CD4-positive, CD25-positive, alpha-beta regulatory T cell (primary cell): ENCODE results near the gene RFX3. TPM values are rescaled to one million over a fixed set of nuclear protein-coding genes. Genes with fewer than 3 reads are reported as not detected.
A peak's percentile ranks its signal among the peaks of the same experiment; 100 is the strongest.

Experiments used
- ATAC-seq, 2 donors: fragments of 150-1000 bp; cut with Tn5 transposase; one replicate each; pipeline ENCODE4 v1.10.0; 2021; ENCODE audit warnings: low read depth in 2 of 2, moderate number of reproducible peaks in 2 of 2, moderate library complexity in 1 of 2
- DNase-seq, 3 donors: peaks; one replicate each; pipeline versions ENCODE4 v3.0.0 to v3.0.0-alpha.2; 2012 to 2022; ENCODE audit warnings: mixed read lengths in 1 of 3
- H3K27ac ChIP-seq: one replicate; pipeline ENCODE4 v1.7.0; 2013; ENCODE audit warnings: mild to moderate bottlenecking, low read length; ENCODE audit not compliant: insufficient read depth, poor library complexity, severe bottlenecking
- H3K27me3 ChIP-seq: one replicate; pipeline ENCODE4 v1.7.0; 2013; ENCODE audit warnings: low read length; ENCODE audit not compliant: control insufficient read depth, insufficient read depth
- H3K36me3 ChIP-seq: one replicate; pipeline ENCODE4 v1.7.0; 2013; ENCODE audit warnings: mild to moderate bottlenecking, low read length, moderate library complexity; ENCODE audit not compliant: control insufficient read depth, insufficient read depth
- H3K4me1 ChIP-seq: 2 replicates; pipeline ENCODE4 v1.7.0; 2013; ENCODE audit warnings: mild to moderate bottlenecking, low read length; ENCODE audit not compliant: insufficient read depth, control insufficient read depth, poor library complexity, severe bottlenecking
- H3K4me3 ChIP-seq: one replicate; pipeline ENCODE4 v1.7.0; 2013; ENCODE audit warnings: low read depth, mild to moderate bottlenecking, low read length, moderate library complexity
- H3K9me3 ChIP-seq, 2 experiments: 1 replicate in 1 of 2; 2 replicates in 1 of 2; pipeline ENCODE4 v1.7.0; 2013; ENCODE audit warnings: low read length in 2 of 2, mild to moderate bottlenecking in 1 of 2, moderate library complexity in 1 of 2; ENCODE audit not compliant: control insufficient read depth in 2 of 2
- H3K27ac Mint-ChIP-seq, 3 donors: one replicate each; pipeline ENCODE4 v1.8.0; 2020 to 2022; ENCODE audit warnings: mild to moderate bottlenecking in 3 of 3, mixed read lengths in 3 of 3, moderate library complexity in 2 of 3
- H3K27me3 Mint-ChIP-seq: one replicate; pipeline ENCODE4 v1.8.0; 2022; ENCODE audit warnings: mild to moderate bottlenecking, mixed read lengths
- H3K36me3 Mint-ChIP-seq: one replicate; pipeline ENCODE4 v1.8.0; 2020; ENCODE audit warnings: mixed read lengths
- H3K4me1 Mint-ChIP-seq, 4 donors: one replicate each; pipeline ENCODE4 v1.8.0; 2020 to 2022; ENCODE audit warnings: mixed read lengths in 4 of 4, mild to moderate bottlenecking in 1 of 4
- H3K4me3 Mint-ChIP-seq, 4 donors: one replicate each; pipeline ENCODE4 v1.8.0; 2020 to 2022; ENCODE audit warnings: mild to moderate bottlenecking in 4 of 4, mixed read lengths in 4 of 4, moderate library complexity in 3 of 4
- H3K9me3 Mint-ChIP-seq, 7 donors: one replicate each; pipeline ENCODE4 v1.8.0; 2020 to 2022; ENCODE audit warnings: mixed read lengths in 7 of 7, mild to moderate bottlenecking in 3 of 7, moderate library complexity in 2 of 7
- polyA plus RNA-seq, 4 donors: library from polyadenylated mRNA; unstranded; fragments of 300-500 nt; fragmentation: Illumina TruSeq; gene quantifications; one replicate each; pipeline ENCODE4 v1.2.3, GENCODE V29; 2021
- total RNA-seq: library from RNA; stranded (reverse); gene quantifications from one replicate; pipeline ENCODE4 v1.2.3, GENCODE V29; 2022

The RFX3 gene
- total and polyA plus RNA-seq, 5 donors from 2014 or later, result 6.7 to 40.4 (median 7.6) TPM

- Histone ChIP-seq H3K27ac (no peak overlapping the region), H3K4me1 (peaks cover 25% of the 10 kb centered on the region), H3K4me3 (peak overlapping the region; percentile 11), H3K9me3 (no peaks in the 10 kb centered on the region), H3K36me3 (no peaks in the 10 kb centered on the region), H3K27me3 (no peaks in the 10 kb centered on the region)
- Mint-ChIP-seq H3K4me1 (peaks cover 30 to 64% (median 46%) of the 10 kb centered on the region in 4 donors), H3K4me3 (peak overlapping the region in 1 of 4 donors; percentile 17), H3K9me3 (peaks cover 0 to 4% (median 0%) of the 10 kb centered on the region in 7 donors), H3K36me3 (no peaks in the 10 kb centered on the region), H3K27me3 (peaks cover 13% of the 10 kb centered on the region), H3K27ac (no peak overlapping the region)
- DNase-seq (peak in 1 of 3 donors; percentile 24), ATAC-seq (no peak)
Measured at GRCh38 chr9:3521966-3522365, 3.8 kb downstream of the RFX3 start.

GRCh38 chr9:3520564-3520963, 5.2 kb downstream of the RFX3 start:
- ATAC-seq, result no peak

GRCh38 chr9:3517377-3518048, 8.3 kb downstream of the RFX3 start:
- H3K36me3 ChIP-seq, result no peaks in the 10 kb centered on the region

More at GRCh38 chr9:3520564-3520963, 5.2 kb downstream of the RFX3 start:
- Histone ChIP-seq H3K4me3 (no peak overlapping the region), H3K27me3 (no peaks in the 10 kb centered on the region), H3K27ac (no peak overlapping the region), H3K36me3 (no peaks in the 10 kb centered on the region), H3K9me3 (no peaks in the 10 kb centered on the region), H3K4me1 (peaks cover 24% of the 10 kb centered on the region)
- H3K27me3 Mint-ChIP-seq, result peaks cover 6% of the 10 kb centered on the region
- no peak overlapping the region for H3K4me3 Mint-ChIP-seq
- peak overlapping the region in 1 of 3 donors; percentile 67 for H3K27ac Mint-ChIP-seq
- DNase-seq, result no peak
- peaks cover under 1% of the 10 kb centered on the region for H3K36me3 Mint-ChIP-seq
- H3K4me1 Mint-ChIP-seq, result peaks cover 33 to 58% (median 51%) of the 10 kb centered on the region in 4 donors
- peaks cover 0 to 2% (median 0%) of the 10 kb centered on the region in 7 donors for H3K9me3 Mint-ChIP-seq

GRCh38 chr9:3516667-3517330, 9.0 kb downstream of the RFX3 start:
- ATAC-seq (no peak), DNase-seq (no peak)
- no peaks in the 10 kb centered on the region for H3K36me3 ChIP-seq
- Mint-ChIP-seq H3K27ac (peak overlapping the region in 1 of 3 donors; percentile 52), H3K4me3 (peak overlapping the region in 1 of 4 donors; percentile 56), H3K27me3 (no peaks in the 10 kb centered on the region), H3K9me3 (no peaks in the 10 kb centered on the region), H3K36me3 (peaks cover 3% of the 10 kb centered on the region), H3K4me1 (peaks cover 35 to 55% (median 49%) of the 10 kb centered on the region in 4 donors)
- no peak overlapping the region for H3K4me3 ChIP-seq
- no peaks in the 10 kb centered on the region for H3K9me3 ChIP-seq
- H3K27me3 ChIP-seq, result no peaks in the 10 kb centered on the region
- H3K4me1 ChIP-seq, result peaks cover under 1% of the 10 kb centered on the region
- no peak overlapping the region for H3K27ac ChIP-seq

More at GRCh38 chr9:3517377-3518048, 8.3 kb downstream of the RFX3 start:
- peaks cover 41 to 62% (median 54%) of the 10 kb centered on the region in 4 donors for H3K4me1 Mint-ChIP-seq
- Histone ChIP-seq H3K4me1 (peaks cover 7% of the 10 kb centered on the region), H3K27ac (no peak overlapping the region), H3K4me3 (no peak overlapping the region), H3K9me3 (no peaks in the 10 kb centered on the region), H3K27me3 (no peaks in the 10 kb centered on the region)
- H3K36me3 Mint-ChIP-seq, result peaks cover 3% of the 10 kb centered on the region
- DNase-seq (no peak), ATAC-seq (no peak)
- no peaks in the 10 kb centered on the region for H3K27me3 Mint-ChIP-seq
- H3K9me3 Mint-ChIP-seq, result no peaks in the 10 kb centered on the region
- no peak overlapping the region for H3K4me3 Mint-ChIP-seq
- H3K27ac Mint-ChIP-seq, result peak overlapping the region in 1 of 3 donors; percentile 36

- ATAC-seq (no peak), DNase-seq (no peak)
- Histone ChIP-seq H3K27me3 (no peaks in the 10 kb centered on the region), H3K27ac (no peak overlapping the region), H3K4me1 (no peaks in the 10 kb centered on the region), H3K9me3 (no peaks in the 10 kb centered on the region), H3K36me3 (peaks cover 3% of the 10 kb centered on the region), H3K4me3 (no peak overlapping the region)
- H3K36me3 Mint-ChIP-seq, result peaks cover 3% of the 10 kb centered on the region
- peak overlapping the region in 2 of 4 donors; percentile 10 to 31 for H3K4me3 Mint-ChIP-seq
- no peaks in the 10 kb centered on the region for H3K27me3 Mint-ChIP-seq
- peaks cover 39 to 55% (median 48%) of the 10 kb centered on the region in 4 donors for H3K4me1 Mint-ChIP-seq
- peak overlapping the region in 1 of 3 donors; percentile 20 for H3K27ac Mint-ChIP-seq
- H3K9me3 Mint-ChIP-seq, result no peaks in the 10 kb centered on the region
Measured at GRCh38 chr9:3515405-3515804, 10.4 kb downstream of the RFX3 start.

GRCh38 chr9:3514786-3515185, 11.0 kb downstream of the RFX3 start:
- Mint-ChIP-seq H3K4me1 (peaks cover 36 to 55% (median 48%) of the 10 kb centered on the region in 4 donors), H3K27ac (no peak overlapping the region), H3K27me3 (no peaks in the 10 kb centered on the region), H3K9me3 (no peaks in the 10 kb centered on the region), H3K4me3 (no peak overlapping the region), H3K36me3 (peaks cover 3% of the 10 kb centered on the region)
- no peak overlapping the region for H3K27ac ChIP-seq
- peaks cover 3% of the 10 kb centered on the region for H3K36me3 ChIP-seq
- H3K27me3 ChIP-seq, result no peaks in the 10 kb centered on the region
- no peak overlapping the region for H3K4me3 ChIP-seq
- no peak for ATAC-seq
- H3K9me3 ChIP-seq, result no peaks in the 10 kb centered on the region
- no peaks in the 10 kb centered on the region for H3K4me1 ChIP-seq
- no peak for DNase-seq

GRCh38 chr9:3513265-3513818, 12.5 kb downstream of the RFX3 start:
- ATAC-seq (no peak), DNase-seq (no peak)
- no peak overlapping the region for H3K27ac ChIP-seq
- Mint-ChIP-seq H3K27ac (no peak overlapping the region), H3K36me3 (peaks cover 7% of the 10 kb centered on the region), H3K27me3 (no peaks in the 10 kb centered on the region), H3K4me3 (no peak overlapping the region), H3K4me1 (peaks cover 38 to 58% (median 48%) of the 10 kb centered on the region in 4 donors), H3K9me3 (no peaks in the 10 kb centered on the region)
- H3K9me3 ChIP-seq, result no peaks in the 10 kb centered on the region
- peaks cover 3% of the 10 kb centered on the region for H3K36me3 ChIP-seq
- H3K4me3 ChIP-seq, result no peak overlapping the region
- H3K4me1 ChIP-seq, result no peaks in the 10 kb centered on the region
- H3K27me3 ChIP-seq, result no peaks in the 10 kb centered on the region
